Tibial nerve (tissue), 4 donors: ENCODE results near the gene SRSF2.

Experiments used
- EP300 ChIP-seq, 2 donors: sonication (generic); formaldehyde crosslinking; IDR thresholded peaks; one replicate each; pipeline ENCODE4 v1.6.1; 2017; ENCODE audit warnings: antibody characterized with exemption in 2 of 2, mild to moderate bottlenecking in 1 of 2
- POLR2A ChIP-seq, 2 donors: fragments of 450-650 bp; IDR thresholded peaks; one replicate each; pipeline ENCODE4 v1.6.1; 2017; ENCODE audit warnings: antibody characterized with exemption in 2 of 2, mild to moderate bottlenecking in 2 of 2, moderate library complexity in 2 of 2
- TF ChIP-seq, protein P1 (sequence below), 5 experiments: fragments of 200-600 bp in 3 of 5; fragments of 450-650 bp in 2 of 5; sonication (generic) in 3 of 5; IDR thresholded peaks; one replicate each; pipeline ENCODE4 v1.5.1; 2016 to 2019; ENCODE audit warnings: antibody characterized with exemption in 5 of 5, mild to moderate bottlenecking in 3 of 5, moderate library complexity in 2 of 5

DNA sequence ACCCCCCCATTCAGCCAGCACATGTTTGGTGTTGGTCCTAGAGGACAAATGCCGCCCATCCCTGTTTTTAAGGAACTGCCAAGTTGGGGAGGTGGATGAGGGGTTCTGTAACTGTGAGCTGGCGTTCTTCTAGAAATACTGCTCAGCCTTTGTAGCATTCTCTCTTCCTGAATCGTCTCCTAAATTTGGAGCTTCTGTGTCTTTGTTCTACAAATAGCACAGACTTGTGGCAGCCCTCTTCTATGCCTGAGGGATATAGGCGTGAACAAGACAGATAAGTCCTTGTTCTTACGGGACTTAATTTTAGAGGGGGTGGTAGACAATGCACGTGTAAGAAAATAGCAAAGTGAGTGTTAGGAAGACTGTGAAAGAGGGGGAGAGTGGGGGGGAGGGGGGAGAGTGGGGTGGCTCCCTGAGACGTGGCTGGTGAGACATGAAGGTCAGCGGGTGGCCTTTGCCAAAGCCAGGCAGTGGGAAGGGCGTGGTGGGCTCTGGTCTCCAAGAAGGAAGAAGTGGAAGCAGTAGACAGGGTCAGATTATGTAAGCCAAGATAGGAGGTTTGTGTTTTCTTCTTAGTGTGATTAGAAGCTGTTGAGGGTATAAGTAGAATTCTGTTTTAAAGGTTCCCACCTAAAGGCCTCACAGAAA is 10.7 kb upstream of the SRSF2 start:
- TF ChIP-seq, protein P1, sequence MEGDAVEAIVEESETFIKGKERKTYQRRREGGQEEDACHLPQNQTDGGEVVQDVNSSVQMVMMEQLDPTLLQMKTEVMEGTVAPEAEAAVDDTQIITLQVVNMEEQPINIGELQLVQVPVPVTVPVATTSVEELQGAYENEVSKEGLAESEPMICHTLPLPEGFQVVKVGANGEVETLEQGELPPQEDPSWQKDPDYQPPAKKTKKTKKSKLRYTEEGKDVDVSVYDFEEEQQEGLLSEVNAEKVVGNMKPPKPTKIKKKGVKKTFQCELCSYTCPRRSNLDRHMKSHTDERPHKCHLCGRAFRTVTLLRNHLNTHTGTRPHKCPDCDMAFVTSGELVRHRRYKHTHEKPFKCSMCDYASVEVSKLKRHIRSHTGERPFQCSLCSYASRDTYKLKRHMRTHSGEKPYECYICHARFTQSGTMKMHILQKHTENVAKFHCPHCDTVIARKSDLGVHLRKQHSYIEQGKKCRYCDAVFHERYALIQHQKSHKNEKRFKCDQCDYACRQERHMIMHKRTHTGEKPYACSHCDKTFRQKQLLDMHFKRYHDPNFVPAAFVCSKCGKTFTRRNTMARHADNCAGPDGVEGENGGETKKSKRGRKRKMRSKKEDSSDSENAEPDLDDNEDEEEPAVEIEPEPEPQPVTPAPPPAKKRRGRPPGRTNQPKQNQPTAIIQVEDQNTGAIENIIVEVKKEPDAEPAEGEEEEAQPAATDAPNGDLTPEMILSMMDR (IDR thresholded peaks at IDR 0.05), result no peak
- TF ChIP-seq POLR2A (IDR thresholded peaks at IDR 0.05) (no peak), EP300 (IDR thresholded peaks at IDR 0.05) (no peak)
